ENCODE data around the gene ARF5.
"Not testable (repeated sequence)": the region's sequence is repeated elsewhere in the genome, so short reads cannot be mapped to it uniquely, and the experiment has no call there.

Gene ARF5

DNA sequence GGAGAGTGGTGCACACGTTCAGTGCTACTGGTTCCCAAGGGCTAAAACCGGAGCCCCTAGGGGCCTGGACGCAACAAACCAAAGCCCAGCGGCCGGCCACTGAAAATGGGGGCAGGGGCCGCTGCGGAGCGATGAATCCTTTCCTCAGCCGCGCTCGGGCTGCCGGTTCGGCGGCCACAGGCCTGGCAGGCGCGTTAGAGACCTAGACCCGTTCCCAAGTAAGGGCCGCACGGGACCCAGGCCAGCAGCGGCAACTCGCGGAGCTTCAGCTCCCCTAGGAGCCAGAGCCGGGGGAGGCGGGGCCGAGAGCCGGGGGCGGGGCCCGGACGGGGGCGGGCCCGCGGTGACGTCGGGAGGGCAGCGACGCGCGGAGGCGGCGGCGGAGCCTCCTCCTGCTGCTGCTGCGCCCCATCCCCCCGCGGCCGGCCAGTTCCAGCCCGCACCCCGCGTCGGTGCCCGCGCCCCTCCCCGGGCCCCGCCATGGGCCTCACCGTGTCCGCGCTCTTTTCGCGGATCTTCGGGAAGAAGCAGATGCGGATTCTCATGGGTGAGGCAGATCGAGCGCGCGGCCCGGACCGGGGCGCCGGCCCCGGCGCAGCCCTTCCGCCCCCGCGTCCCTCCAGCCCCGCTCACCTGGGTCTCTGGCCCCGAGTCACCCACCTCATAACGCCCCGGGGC, at the start of gene ARF5:
TSS of gene ARF5 (plus strand) at position 393 of the 678 bp plus-strand sequence. CDS start at position 481, 88 bp downstream.
- DNase-seq, result peak; percentile 63

DNA sequence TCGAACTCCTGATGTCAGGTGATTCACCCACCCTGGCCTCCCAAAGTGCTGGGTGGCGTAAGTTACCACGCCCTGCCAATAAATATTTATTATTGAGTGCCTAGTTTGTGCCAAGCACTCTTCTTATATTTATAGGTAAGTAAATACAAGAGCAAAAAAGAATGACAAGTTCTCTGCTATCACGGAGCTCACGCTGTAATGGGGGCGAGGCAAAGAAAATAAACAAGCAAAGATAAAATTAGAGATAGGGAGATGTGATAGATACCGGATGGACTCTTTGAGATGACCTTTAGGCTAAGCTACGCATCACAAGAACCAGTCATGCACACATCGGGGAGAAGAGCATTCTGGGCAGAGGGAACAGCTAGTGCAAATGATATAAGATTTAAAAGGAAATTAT, 49.1 kb upstream of the ARF5 start:
- no peak for DNase-seq

DNA sequence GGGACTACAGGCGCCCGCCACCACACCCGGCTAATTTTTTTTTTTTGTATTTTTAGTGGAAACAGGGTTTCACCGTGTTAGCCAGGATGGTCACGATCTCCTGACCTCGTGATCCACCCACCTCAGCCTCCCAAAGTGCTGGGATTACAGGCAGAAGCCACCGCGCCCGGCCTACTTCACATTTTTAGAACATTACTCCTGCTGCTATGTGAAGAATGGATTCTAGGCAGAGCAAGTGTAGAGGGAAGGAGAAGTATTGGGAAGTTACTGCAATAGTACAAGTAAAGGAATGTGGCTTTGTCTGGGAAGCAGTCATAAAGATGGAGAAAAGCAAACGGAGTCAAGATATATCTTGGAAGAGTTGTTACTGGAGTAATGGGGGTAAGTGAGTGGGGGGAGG, 47.8 kb upstream of the ARF5 start:
- DNase-seq, result not testable (repeated sequence)

DNA sequence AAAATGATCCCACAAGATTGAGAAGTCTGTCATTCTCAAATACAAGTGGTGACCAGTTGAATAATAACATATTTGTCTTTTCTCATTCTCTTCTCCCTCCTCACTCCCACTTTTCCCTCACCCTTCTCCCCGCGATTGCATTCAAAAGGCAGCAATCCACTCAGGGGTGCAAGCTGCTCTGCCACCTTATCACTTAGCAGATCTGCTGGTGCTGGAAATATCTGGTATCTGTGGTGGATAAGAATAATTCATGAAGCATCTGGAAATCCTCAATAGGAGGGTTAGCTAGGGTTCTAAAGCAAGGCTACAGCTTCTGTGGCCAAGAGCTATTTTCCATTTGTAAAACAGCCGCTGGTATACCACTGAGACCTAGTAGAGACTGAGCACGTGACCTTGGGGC, 46.7 kb upstream of the ARF5 start:
- no peak for DNase-seq

DNA sequence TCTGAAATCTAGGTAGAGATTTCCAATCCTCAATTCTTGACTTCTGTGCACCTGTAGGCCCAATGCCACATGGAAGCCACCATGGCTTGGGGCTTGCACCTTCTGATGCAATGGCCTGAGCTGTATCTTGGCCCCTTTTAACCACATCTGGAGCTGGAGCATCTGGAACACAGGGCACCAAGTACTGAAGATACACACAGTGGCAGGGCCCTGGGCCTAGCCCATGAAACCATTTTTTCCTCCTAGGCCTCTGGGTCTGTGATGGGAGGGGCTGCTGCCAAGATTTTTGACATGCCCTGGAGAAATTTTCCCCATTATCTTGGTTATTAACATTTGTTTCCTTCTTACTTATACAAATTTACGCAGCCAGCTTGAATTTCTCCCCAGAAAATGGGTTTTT, 41.9 kb upstream of the ARF5 start:
- no peak for DNase-seq

DNA sequence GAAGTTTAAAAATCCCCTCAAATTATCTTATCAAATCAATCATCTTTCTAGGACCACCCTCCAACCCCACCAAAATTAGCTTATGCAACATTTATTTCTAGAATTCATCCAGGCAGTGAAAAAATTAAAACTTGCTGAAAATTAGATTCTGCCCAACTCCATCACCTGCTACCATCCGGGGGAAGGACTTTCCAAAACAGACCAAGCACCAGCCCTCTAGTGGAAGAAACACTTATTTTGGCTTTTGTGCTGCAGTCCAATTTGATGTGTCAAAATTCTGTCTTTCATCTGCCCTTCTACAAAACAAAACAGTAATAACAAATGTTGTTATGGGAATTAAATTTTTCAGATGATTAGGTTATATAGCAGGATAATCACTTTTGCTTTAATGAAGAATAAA, 38.0 kb upstream of the ARF5 start:
- no peak for DNase-seq

DNA sequence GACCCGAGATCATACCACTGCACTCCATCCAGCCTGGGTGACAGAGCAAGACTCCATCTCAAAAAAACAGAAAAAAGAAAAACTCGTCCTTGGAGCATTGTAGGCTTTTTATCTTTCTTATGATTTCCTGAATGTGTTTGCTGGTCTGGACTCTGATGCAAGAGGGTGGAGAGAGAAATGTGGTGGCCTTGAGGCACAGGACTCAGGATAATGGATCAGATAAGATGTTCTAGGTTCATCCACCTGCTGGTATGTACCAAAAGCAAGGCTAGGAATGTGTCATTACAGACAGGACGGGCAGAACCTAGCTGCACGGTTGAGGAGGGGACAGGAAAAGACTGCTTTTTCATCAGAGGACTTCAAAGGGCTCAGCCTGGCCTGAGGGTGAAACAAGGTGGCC, 36.3 kb upstream of the ARF5 start:
- DNase-seq, result no peak

DNA sequence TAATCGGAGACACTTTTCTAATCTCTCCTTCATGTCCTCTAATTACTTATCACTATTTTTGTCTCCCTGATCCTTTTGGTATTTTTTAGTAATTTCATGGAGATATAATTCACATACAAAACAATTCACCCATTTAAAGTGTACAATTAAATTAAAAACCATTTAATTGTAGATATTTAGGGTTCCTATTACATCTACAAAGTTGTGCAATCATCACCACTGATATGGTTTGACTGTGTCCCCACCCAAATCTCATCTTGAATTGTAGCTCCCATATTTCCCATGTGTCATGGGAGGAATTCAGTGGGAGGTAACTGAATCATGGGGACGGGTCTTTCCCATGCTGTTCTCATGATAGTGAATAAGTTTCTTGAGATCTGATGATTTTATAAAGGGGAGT, 31.8 kb upstream of the ARF5 start:
- DNase-seq, result no peak

DNA sequence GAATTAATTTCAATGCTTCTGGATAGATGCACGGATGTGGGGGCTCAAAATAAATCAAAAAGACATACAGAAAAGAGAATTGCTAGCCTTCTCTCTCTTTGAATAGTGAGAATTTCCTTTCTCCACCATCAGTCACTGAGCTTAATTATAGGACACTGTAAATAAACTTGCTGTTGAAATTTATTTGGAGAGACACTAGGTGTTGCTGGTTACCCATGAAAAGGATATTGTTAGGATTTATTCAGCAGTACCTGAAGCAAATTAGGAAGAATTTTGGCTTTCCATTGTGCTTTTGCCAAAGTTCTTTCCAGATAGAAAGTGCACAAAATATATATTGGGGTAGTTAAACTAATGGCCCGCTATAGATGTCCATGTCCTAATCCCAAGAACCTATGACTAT, 30.4 kb upstream of the ARF5 start:
- DNase-seq, result no peak

DNA sequence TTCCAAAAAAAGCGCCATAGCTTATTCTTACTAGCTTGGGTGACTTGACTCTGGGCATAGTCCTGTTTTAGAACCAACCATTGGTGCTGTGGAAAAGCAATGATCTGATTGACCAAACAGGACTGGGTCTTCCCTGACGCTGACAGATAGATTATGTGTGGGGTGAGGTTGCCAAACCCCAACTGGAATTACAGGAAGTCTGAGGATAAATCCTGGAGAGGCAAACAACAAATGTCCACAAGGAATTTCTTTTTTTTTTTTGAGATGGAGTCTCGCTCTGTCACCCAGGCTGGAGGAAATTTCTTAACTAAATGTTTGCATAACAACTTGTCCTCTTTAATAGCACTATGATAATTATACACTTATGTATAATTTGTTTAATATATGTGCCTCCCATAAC, 22.0 kb upstream of the ARF5 start:
- no peak for DNase-seq

DNA sequence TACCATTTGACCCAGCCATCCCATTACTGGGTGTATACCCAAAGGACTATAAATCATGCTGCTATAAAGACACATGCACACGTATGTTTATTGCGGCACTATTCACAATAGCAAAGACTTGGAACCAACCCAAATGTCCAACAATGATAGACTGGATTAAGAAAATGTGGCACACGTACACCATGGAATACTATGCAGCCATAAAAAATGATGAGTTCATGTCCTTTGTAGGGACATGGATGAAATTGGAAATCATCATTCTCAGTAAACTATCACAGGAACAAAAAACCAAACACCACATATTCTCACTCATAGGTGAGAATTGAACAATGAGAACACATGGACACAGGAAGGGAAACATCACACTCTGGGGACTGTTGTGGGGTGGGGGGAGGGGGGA, 20.2 kb upstream of the ARF5 start:
- not testable (repeated sequence) for DNase-seq

DNA sequence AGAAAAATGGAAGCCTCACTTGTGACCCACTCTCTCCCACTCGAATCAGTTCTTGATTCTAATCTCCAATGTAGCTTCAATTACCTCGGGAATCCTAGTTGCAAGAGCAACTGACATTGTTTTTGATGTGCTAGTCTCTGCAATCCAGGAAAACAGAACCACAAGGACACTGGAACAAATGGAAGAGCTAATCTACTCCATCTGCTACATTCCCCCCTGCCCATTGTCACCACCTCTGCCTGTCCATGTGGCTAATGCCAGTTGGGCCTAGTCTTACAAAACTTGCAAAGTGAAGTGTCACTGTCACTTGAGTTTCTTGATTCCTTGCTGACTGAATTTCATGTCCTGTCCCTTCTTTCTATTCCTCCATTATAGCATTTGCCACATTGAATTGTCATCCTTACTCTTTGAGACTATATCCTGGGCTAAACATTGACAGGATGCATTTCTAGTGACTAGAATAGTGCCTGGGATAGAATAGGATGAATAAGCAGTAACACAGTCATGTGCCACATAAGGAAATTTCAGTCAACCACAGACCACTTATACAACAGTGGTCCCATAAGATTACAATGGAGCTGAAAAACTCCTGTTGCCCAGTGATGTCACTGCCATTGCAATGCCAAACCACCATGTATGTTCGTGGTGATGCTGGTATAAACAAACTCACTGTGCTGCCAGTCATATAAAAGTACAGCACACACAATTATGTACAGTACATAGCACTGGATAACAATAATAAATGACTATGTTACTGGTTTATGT, 16.3 kb upstream of the ARF5 start:
- DNase-seq, result no peak

DNA sequence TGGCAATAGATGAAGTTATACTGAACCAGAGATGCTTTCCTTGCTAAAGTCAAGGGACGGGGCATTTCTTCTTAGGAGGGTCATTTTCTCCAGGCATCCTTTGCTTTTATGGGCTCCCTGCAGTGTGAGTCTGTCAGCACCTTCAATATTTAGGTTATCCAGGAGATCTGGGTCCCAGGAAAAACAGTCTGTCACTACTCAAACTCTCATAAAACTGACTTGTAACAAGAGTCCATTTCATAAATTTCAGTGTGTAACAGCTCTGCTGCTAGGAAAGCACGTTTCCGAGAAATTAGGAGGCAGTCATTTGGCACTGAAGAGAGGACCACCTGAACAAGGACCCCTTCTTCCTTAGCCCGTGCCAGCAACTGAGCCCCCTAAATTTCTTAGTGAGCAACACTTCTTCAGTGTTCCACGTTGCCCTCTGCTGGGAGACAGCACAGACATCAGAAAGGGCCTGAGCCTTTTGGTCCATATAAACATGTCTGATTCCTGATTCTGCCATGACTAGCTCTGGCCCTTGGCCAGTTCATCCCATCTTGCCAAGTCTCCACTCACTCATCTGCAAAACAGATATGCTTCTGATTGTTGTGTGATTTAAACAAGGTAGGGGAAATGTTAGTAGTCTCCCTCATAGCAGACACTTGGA, 10.1 kb upstream of the ARF5 start:
- no peak for DNase-seq

DNA sequence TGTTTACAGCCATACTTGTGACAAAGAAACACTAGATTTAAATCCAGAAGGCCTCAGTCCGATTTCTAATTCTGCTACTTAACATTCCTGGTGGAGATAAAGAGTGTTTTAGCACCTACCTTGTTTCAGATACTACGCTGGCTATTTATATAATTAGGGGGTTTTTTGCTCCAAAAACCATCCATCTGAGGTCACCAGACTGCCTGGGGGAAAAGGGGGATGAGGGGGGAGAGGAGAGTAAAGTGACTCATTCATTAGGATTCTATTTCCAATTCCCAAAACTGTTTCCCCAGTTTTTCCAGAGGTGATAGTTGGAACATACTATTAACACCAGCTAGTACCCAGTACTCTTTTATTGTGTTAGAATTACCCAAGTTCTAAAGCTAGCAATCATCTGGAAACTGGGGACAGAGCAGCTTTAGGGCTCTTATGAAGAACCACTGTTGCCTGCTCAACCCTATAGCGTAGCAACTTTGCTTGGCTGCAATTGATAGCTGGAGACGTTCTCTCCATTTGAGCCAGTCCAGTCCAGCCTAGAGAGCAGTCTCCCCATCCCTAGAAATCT, 9.4 kb upstream of the ARF5 start:
- DNase-seq, result no peak

DNA sequence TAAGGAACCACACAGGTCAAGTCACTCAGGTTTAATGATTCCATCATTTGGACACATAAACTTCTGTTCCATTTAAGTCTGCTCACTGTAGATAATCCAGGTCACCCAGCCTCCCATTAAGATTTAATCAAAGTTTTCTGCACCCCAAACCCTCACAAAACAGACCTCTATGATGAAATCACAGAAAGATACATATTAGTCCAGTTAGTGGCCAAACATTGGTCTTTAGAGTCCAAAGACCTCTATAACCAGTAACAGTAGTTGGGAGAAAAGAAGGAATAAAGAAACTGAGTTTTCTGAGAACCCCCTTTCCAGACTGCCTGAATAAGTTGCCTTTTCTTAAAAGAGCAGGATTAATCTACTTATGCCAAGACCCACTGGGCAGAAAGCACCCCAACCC, 7.6 kb upstream of the ARF5 start:
- no peak for DNase-seq

DNA sequence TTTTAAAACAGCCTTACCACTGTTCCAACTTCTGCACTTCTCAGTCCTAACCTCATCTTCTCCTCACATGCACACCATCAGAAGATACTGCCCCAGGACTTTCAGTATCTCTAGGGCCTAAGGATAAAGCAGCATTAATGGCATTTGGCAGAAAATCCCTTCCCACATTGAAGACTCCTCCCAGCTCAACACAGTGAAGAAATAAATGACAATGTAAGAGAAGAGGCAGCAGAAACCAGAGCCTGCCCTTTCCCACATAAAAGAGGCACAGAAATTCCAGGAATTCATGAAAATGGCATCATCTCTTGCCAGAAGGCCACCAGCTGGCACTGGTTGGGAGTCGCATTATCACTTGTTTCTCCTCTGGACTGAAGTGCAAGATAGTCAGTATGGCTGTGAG, 6.5 kb upstream of the ARF5 start:
- DNase-seq, result no peak

DNA sequence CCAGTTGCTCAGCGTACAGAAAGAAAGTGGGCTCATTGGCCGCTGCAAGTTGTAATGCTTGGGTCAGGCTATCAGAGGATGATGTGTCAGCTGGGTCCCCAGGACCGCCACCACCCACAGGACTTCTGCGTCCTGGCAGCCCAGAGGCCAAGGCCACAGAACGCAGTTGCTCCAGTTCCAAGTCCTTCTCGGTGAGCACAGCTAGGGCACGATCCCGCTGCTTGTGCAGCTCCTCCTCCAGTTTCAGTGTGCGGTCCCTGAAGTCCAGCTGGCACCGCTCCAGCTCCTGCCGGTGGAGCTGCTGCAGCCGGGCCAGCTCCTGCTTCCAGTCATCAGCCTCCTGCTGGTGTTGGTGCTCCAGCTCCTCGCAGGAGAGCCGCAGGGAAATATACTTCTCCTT, 5.8 kb upstream of the ARF5 start:
- no peak for DNase-seq

DNA sequence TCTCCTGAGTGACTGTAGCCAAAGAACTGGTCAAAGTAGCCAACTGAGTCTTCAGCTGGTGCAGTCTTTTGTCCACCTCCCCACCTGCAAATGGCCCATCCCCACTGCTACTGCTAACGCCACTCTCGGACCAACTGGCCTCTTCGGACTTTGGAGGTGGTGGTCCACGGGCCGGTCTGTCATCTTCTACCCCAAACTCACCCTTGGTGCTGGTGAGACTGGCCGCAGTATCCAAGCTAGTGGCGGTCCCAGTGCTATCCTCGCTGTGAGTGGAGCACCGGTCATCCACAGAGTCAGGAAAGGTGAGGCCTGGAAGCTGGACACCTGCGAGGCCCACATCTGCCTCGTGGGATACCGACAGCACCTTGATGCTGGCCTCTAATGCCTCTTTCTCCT, 3.6 kb upstream of the ARF5 start:
- DNase-seq, result no peak

DNA sequence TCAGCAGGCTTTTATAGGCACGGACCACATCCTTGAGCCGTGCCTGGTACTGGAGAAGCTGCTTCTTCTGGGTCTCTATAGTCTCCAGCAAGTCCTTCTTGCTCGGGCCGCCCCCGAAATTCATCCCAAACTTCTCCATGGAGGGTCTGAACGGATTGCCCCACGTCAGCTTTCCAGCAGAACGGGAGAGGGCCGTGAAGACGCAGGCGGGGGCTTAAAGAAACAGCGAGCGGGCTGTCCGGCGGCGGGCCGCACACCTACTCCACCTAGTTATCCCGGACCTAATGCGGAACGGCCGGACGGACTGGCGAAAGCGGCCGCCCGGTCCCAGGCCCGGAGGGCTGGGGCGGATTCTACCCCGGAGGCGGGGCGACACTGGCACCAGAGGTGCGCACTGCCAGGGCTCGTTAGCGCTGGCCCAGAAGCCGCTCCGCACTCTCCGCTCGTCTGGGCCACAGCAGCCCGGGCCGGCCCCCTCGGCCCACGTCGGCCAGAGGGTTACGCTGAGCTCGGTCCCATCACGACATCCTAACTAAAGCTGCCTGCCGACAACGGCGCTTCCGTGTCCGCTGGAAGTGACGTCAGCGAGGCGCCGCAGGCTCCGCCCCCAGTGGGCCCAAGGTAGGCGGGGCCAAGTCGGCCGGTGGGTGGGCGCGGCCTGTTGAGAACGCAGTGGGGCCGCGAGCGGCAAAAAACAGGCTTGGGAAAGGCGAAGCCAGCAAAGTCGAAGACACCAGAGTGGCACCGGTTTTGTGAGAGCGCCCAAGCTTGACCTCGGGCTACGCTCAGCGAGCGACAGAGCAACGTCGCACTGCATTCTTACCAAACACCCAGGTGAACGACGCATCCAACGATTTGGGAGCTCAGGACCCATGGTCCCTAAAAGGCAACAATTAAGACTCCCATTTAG, 2.9 kb upstream of the ARF5 start, which contains the start of gene GCC1:
TSS of gene GCC1 (minus strand) at position 553 of the 910 bp plus-strand sequence. CDS start at position 139, 414 bp downstream.
- DNase-seq, result peak; percentile 65

DNA sequence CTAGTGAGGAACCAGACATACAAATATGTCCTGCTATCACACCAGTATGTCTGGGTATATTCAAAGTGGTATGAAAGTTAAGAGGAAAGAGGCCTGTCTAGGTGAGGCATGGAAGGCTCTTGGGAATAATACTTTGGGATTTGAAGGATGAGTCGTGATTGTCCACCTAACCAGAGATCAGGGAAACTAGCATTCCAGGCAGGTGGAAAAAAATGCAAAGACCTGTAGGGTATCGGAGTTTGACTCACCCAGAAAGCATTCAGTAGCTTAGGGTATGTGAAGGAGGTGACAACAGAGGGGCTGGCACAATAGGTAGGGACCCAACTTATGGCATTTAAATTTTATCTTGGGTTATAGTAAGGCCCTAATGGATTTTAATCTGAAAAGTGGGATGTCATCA, 1.9 kb upstream of the ARF5 start:
- DNase-seq, result no peak

DNA sequence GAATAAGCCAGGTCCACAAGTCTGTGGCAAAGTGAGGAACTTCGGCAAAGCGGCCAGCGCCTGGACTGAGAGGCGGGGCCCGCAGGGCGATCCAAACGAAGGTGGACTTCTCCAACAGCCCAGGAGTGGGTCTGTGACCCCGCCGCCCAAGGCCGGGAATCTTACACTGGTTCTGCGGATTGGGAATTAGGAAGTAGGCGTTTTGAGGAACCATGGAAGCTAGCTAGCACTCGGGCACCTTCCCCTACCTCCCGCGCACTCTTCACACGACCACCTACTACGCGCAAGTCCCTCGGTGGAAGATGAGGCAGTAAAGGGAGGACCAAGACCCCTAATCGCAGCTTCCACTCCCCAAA, 570 bp upstream of the ARF5 start:
- no peak for DNase-seq

DNA sequence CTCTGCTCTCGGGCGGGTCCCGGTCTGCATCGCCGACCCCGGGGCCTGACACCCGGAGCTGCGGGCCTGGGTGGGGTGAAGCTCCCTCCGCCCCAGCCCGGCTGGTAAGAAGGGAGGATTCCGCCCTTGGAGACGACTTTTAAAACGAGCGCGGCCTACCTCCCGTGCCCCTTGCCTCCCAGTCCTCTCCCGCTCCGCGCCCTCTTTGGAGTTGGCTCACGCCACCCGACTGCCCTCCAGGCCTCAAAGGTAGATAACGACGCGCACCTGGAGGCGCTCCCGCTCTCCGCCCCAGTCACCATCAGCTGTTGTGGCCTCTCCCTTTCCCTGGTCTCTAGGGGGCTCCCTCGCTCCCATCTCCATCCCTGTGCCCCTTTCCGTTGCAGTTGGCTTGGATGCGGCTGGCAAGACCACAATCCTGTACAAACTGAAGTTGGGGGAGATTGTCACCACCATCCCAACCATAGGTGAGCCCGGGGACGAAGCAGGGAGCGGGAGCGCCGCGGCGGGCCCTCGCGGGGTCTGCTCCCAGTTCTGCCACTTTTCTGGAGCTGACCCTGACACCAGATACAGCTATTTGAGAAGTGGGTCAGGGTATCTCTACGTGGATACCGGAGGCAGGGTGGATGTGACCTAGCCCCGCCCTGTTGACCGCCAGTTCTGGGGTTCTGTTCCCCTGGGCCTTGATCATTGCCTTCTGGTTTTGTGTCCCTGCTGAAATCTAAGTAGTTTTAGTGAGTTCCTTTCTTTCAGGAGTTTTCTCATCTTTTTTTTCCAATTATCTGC, 679 bp downstream of the ARF5 start:
- DNase-seq, result peak; percentile 56

Data from DMS79 treated with DMSO at 0.1 percent for 48 hours (cell line).